Activated CD8-positive, alpha-beta memory T cell treated with anti-CD3 and anti-CD28 coated beads, Interleukin-2, amount 10 ng/mL, durations not matched to agents 7 days and 5 days (primary cell): Measurements from ENCODE around the gene SETX. TPM values are rescaled to one million over a fixed set of nuclear protein-coding genes. Genes with fewer than 3 reads are reported as not detected.
A peak's percentile ranks its signal among the peaks of the same experiment; 100 is the strongest.

Experiments used
- ATAC-seq: fragments of 150-1000 bp; cut with Tn5 transposase; one replicate; pipeline ENCODE4 v1.10.0; 2021; ENCODE audit warnings: moderate library complexity
- CTCF ChIA-PET: fragments of 350-600 bp; sonication (Branson Sonifier 250); formaldehyde crosslinking; loops from one replicate; lab custom pipeline; 2021; ENCODE audit warnings: antibody characterized with exemption; lab: Charles Lee
- DNase-seq: peaks from one replicate; pipeline ENCODE4 v3.0.0-alpha.2; 2020
- H3K27ac Mint-ChIP-seq: one replicate; pipeline ENCODE4 v1.8.0; 2021; ENCODE audit warnings: mild to moderate bottlenecking, mixed read lengths
- H3K27me3 Mint-ChIP-seq: one replicate; pipeline ENCODE4 v1.8.0; 2021; ENCODE audit warnings: mixed read lengths
- H3K36me3 Mint-ChIP-seq: one replicate; pipeline ENCODE4 v1.8.0; 2021; ENCODE audit warnings: mild to moderate bottlenecking, mixed read lengths
- H3K4me1 Mint-ChIP-seq: one replicate; pipeline ENCODE4 v1.8.0; 2021; ENCODE audit warnings: mixed read lengths
- H3K4me3 Mint-ChIP-seq: one replicate; pipeline ENCODE4 v1.8.0; 2021; ENCODE audit warnings: mild to moderate bottlenecking, moderate library complexity, mixed read lengths
- H3K9me3 Mint-ChIP-seq: one replicate; pipeline ENCODE4 v1.8.0; 2022; ENCODE audit warnings: low read depth, mixed read lengths
- total RNA-seq, 2 experiments: library from RNA; stranded (reverse); gene quantifications; one replicate each; pipeline ENCODE4 v1.2.3, GENCODE V29; 2021

The SETX gene
- total RNA-seq, 2 experiments from 2014 or later: 58.8 to 70.5 TPM

DNA sequence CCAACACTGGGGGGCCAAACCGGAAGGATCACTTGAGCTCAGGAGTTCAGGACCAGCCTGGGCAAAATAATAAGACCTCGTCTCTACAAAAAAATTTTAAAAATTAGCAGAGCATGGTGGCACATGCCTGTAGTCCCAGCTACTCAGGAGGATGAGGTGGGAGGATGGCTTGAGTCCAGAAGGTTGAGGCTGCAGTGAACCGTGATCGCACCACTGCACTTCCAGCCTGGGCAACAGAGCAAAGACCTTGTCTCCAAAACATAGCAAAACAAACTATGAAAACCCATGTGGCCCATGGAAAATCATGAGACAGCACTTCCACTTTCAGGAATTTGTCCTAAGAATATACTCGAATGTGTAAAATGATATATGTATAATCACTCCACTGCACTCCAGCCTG lies 6.1 kb downstream of the SETX start:
- Mint-ChIP-seq H3K27ac (peak overlapping the region; percentile 94), H3K27me3 (no peaks in the 10 kb centered on the region), H3K4me1 (peaks cover 46% of the 10 kb centered on the region), H3K4me3 (no peak overlapping the region), H3K9me3 (no peaks in the 10 kb centered on the region), H3K36me3 (peaks cover 67% of the 10 kb centered on the region)
- ATAC-seq (no peak), DNase-seq (no peak)
- CTCF ChIA-PET: interaction anchor here (1.9 kb wide), 1 partner anchor 90 kb away, joined by 4 read pairs; no protein-coding TSS in a partner anchor

DNA sequence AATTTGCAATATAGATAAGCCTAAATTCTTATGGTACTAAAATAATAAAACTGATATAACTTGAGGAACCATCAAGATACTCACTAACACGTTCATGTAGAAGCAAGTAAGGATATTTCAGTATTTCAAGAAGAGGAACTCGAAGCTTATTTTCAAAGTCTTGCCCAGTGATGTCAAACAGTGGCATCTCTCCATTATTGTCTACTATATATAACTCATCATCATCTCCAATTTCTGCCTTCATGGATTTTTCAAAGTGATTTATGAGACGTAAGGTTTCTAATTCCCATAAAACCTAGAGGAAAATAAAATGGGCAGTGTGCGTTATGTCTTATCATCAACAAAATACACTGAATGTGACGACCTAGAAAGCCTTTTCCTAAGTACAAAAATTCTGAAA lies 8.6 kb downstream of the SETX start:
- no peak overlapping the region for H3K4me3 Mint-ChIP-seq
- DNase-seq: no peak
- CTCF ChIA-PET: no interaction called here
- H3K27me3 Mint-ChIP-seq: no peaks in the 10 kb centered on the region
- no peak for ATAC-seq
- H3K27ac Mint-ChIP-seq: no peak overlapping the region
- H3K9me3 Mint-ChIP-seq: no peaks in the 10 kb centered on the region
- H3K4me1 Mint-ChIP-seq: peaks cover 24% of the 10 kb centered on the region
- peaks cover 64% of the 10 kb centered on the region for H3K36me3 Mint-ChIP-seq

DNA sequence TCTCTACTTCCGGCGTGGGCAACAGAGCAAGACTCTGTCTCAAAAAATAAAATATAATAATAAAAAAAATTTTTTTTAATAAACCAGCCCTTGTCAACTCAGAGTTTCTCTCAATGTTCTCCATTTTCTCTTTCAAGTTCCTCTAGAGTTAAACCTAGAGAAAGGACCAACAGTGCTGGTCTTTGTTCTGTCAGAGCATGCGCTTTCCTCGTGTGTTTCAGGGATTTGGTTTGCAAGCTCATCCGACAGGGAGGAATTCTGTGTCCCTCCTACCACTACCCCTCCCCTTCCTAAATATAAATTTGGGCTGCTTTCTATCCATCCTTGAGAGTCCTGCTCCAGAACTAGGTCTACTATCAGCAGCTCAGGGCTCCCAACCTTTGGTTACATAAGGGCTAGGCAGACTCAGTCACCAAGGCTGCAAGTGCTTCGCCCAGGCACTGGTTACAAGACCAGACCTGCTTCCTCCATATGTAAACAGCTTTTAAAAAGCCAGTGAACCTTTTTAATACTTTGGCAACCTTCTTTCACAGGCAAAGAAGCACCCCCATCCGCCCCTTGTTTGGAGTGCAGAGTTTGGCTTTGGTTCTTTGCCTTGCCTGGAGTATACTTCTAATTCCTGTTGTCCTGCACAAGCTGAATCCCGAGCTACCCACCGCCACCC lies 13.5 kb downstream of the SETX start:
- Mint-ChIP-seq H3K9me3 (no peaks in the 10 kb centered on the region), H3K27me3 (no peaks in the 10 kb centered on the region), H3K27ac (no peak overlapping the region), H3K4me1 (peaks cover 4% of the 10 kb centered on the region), H3K4me3 (no peak overlapping the region), H3K36me3 (peaks cover 72% of the 10 kb centered on the region)
- ATAC-seq: no peak
- CTCF ChIA-PET: no interaction called here
- DNase-seq: no peak

DNA sequence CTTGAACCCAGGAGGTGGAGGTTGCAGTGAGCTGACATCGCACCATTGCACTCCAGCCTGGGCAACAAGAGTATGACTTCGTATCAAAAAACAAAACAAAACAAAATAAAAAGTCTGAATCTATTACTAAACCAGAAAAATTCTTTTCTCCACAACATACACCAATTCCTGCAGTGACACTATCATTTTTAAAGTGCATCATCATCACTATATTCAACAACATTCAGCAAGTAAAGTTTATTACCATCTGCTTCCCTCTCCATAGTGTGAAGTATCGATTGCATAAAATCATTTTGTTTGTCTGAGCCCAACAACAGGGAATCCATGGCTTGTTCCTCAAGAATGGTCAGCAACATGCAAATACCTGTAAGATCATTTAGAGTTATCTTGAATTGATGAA lies 20.4 kb downstream of the SETX start:
- H3K9me3 Mint-ChIP-seq: no peaks in the 10 kb centered on the region
- peaks cover 80% of the 10 kb centered on the region for H3K36me3 Mint-ChIP-seq
- H3K4me3 Mint-ChIP-seq: no peak overlapping the region
- peaks cover 2% of the 10 kb centered on the region for H3K4me1 Mint-ChIP-seq
- no peak for DNase-seq
- no peaks in the 10 kb centered on the region for H3K27me3 Mint-ChIP-seq
- H3K27ac Mint-ChIP-seq: no peak overlapping the region
- CTCF ChIA-PET: no interaction called here
- ATAC-seq: no peak

GRCh38 chr9:132333556-132333955 lies 21.2 kb downstream of the SETX start:
- H3K4me1 Mint-ChIP-seq: peaks cover 4% of the 10 kb centered on the region
- DNase-seq (no peak), ATAC-seq (no peak)
- peaks cover 83% of the 10 kb centered on the region for H3K36me3 Mint-ChIP-seq
- no peaks in the 10 kb centered on the region for H3K27me3 Mint-ChIP-seq
- H3K9me3 Mint-ChIP-seq: no peaks in the 10 kb centered on the region
- H3K27ac Mint-ChIP-seq: no peak overlapping the region
- H3K4me3 Mint-ChIP-seq: no peak overlapping the region
- CTCF ChIA-PET: no interaction called here

DNA sequence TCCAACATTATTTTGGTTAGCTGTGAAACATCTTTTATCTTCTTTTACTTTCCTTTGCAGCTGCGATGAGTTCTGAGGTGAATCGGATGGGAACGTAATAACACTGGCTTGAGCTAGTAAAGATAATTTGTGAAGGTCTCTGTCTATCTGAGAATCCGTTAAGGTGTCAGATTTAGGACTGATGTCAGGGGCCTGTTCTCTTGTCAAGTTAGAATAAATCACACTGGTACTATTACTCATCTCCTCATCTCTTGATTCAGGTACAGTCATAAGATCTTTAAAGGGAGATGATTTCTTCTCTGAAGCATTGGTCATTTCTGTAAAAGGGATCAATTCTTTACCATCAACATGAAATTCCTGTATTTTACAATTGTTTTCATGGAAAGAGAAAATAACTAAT lies 26.2 kb downstream of the SETX start:
- DNase-seq (no peak), ATAC-seq (no peak)
- Mint-ChIP-seq H3K27ac (no peak overlapping the region), H3K36me3 (peaks cover 87% of the 10 kb centered on the region), H3K4me3 (no peak overlapping the region), H3K4me1 (peaks cover 14% of the 10 kb centered on the region), H3K27me3 (no peaks in the 10 kb centered on the region), H3K9me3 (no peaks in the 10 kb centered on the region)
- CTCF ChIA-PET: no interaction called here

DNA sequence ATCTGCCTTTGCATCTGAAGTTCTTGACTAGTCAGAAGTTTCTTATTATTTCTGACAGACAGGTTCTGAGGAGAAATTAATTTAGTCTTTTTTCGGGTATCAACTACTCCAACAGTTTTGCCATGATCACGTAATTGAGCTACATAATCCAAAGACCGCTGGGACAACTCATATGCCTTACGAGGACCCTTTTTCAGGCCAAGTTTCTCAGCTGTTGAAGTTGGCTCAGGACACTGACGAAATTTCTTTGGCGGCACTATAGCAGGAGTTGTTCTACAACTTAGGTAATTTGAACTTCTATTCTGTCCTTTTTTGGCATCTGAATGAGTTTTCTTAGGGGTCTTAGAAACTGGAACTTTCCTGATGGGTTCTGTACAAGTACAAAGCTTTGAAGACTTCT lies 27.2 kb downstream of the SETX start:
- Mint-ChIP-seq H3K4me1 (peaks cover 16% of the 10 kb centered on the region), H3K27ac (no peak overlapping the region), H3K36me3 (peaks cover 88% of the 10 kb centered on the region), H3K27me3 (no peaks in the 10 kb centered on the region), H3K4me3 (no peak overlapping the region), H3K9me3 (no peaks in the 10 kb centered on the region)
- DNase-seq (no peak), ATAC-seq (no peak)
- CTCF ChIA-PET: interaction anchor here (0.9 kb wide), 1 partner anchor 9 kb away, joined by 3 read pairs; no protein-coding TSS in a partner anchor

DNA sequence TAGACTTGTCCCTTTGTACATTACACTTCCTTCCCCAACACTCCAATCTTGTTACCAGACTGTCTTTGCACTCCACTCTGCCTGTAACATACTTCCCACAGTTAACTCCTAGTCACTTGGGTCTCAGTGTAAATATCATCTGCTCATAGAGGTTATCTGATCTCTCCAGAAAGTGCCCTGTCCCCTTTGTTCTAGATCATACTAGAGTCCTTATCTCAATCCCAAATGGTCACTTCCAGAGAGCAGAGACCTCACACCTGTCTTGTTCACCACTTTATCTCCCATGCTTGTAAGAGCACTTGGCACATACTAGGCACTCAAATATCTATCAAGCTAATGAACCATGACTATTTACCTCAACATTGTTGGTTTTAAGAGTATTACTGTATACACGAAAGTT lies 30.4 kb downstream of the SETX start:
- no peaks in the 10 kb centered on the region for H3K27me3 Mint-ChIP-seq
- CTCF ChIA-PET: interaction anchor here (0.7 to 1.4 kb wide), 2 partner anchors 9 to 33 kb away, joined by 3 read pairs; no protein-coding TSS in a partner anchor
- no peak overlapping the region for H3K4me3 Mint-ChIP-seq
- DNase-seq: no peak
- peaks cover 26% of the 10 kb centered on the region for H3K4me1 Mint-ChIP-seq
- peaks cover 73% of the 10 kb centered on the region for H3K36me3 Mint-ChIP-seq
- ATAC-seq: no peak
- no peaks in the 10 kb centered on the region for H3K9me3 Mint-ChIP-seq
- H3K27ac Mint-ChIP-seq: no peak overlapping the region

DNA sequence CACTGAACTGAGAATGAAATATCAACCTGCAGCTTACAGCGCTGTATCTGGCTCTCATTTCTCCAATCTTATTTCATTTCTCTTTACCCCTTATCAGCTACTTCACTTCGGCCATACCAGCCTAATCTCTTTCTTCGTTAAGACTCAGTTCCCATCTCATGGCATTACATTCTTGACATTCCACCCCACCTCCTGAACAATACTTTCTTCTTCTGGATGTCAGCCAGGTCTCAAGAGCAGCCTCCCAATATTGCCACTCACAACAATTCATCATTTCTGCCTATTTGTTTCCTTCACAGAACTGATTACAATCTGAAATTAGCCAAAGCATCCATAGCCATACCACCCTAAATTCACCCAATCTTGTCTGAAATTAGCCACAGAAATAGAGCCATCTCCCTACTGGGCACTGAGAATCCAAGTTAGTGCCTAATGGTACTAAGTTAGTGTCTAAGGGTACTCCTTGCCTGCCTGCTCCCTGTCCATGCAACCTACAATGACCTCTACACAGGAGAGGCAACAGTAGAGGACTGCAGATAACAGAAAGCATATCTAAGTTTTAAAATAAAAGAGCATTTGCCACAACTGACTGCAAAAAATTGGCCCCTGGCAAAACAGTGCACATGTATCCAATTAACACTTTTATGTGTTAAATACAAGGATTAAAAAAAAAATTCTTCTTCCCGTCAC lies 35.2 kb downstream of the SETX start:
- CTCF ChIA-PET: no interaction called here
- H3K27me3 Mint-ChIP-seq: no peaks in the 10 kb centered on the region
- no peak overlapping the region for H3K27ac Mint-ChIP-seq
- ATAC-seq (no peak), DNase-seq (no peak)
- no peak overlapping the region for H3K4me3 Mint-ChIP-seq
- H3K9me3 Mint-ChIP-seq: no peaks in the 10 kb centered on the region
- peaks cover 36% of the 10 kb centered on the region for H3K36me3 Mint-ChIP-seq
- peaks cover 16% of the 10 kb centered on the region for H3K4me1 Mint-ChIP-seq

- H3K4me3 Mint-ChIP-seq: no peak overlapping the region
- peaks cover 4% of the 10 kb centered on the region for H3K4me1 Mint-ChIP-seq
- ATAC-seq: no peak
- H3K27me3 Mint-ChIP-seq: no peaks in the 10 kb centered on the region
- no peak for DNase-seq
- CTCF ChIA-PET: interaction anchor here (1.5 kb wide), 1 partner anchor 15 kb away, joined by 3 read pairs; no protein-coding TSS in a partner anchor
- H3K36me3 Mint-ChIP-seq: peaks cover 50% of the 10 kb centered on the region
- H3K27ac Mint-ChIP-seq: peak overlapping the region; percentile 8
- H3K9me3 Mint-ChIP-seq: no peaks in the 10 kb centered on the region
These were observed 41.9 kb downstream of the SETX start for GRCh38 chr9:132312873-132313272.

DNA sequence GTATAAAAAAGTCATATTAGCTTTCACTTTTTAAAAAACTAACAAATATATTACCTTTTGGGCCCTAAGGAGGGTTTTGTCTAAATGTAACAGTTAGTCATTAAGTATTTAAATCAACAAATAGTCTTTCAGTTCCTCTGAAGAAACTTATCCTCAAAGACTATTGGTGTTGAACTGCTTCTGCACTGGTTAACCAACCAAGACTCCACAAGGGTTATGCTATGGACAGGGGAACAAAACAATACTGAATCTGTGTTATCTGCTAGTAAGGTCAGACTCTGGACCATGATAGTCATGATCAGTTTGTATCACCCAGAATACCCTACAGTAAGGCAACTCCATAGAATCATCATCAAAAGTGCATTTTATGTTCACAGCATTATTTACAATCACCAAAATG lies 42.4 kb downstream of the SETX start:
- H3K4me1 Mint-ChIP-seq: peaks cover 4% of the 10 kb centered on the region
- CTCF ChIA-PET: interaction anchor here (1.2 kb wide), 1 partner anchor 53 kb away, joined by 4 read pairs; no protein-coding TSS in a partner anchor
- DNase-seq (no peak), ATAC-seq (no peak)
- H3K36me3 Mint-ChIP-seq: peaks cover 52% of the 10 kb centered on the region
- no peaks in the 10 kb centered on the region for H3K27me3 Mint-ChIP-seq
- H3K9me3 Mint-ChIP-seq: no peaks in the 10 kb centered on the region
- peak overlapping the region; percentile 8 for H3K27ac Mint-ChIP-seq
- H3K4me3 Mint-ChIP-seq: no peak overlapping the region

DNA sequence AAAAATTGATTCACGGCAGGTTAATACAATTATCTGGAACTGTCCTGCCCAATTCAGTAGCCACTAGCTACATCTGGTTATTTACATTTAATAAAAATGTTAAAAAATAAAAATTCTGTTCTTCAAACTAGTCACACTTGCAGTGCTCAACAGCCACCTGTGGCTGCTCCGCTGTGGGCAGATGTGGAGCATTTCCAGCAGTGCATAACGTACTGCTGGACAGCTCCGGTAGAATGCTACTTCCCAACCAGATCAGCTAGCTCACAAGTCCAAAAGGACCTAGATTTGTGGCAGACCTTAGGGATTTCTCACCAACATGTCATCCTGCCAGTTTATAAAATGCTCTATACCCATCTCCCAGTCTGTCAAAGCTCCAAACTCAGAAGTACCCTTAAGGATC lies 42.8 kb downstream of the SETX start:
- Mint-ChIP-seq H3K4me1 (peaks cover 4% of the 10 kb centered on the region), H3K9me3 (no peaks in the 10 kb centered on the region), H3K27ac (no peak overlapping the region), H3K4me3 (no peak overlapping the region), H3K36me3 (peaks cover 54% of the 10 kb centered on the region), H3K27me3 (no peaks in the 10 kb centered on the region)
- DNase-seq (no peak), ATAC-seq (no peak)
- CTCF ChIA-PET: interaction anchor here (1.2 kb wide), 1 partner anchor 53 kb away, joined by 4 read pairs; no protein-coding TSS in a partner anchor

- no peak for DNase-seq
These were observed 45.7 kb downstream of the SETX start for GRCh38 chr9:132309056-132309455.

DNA sequence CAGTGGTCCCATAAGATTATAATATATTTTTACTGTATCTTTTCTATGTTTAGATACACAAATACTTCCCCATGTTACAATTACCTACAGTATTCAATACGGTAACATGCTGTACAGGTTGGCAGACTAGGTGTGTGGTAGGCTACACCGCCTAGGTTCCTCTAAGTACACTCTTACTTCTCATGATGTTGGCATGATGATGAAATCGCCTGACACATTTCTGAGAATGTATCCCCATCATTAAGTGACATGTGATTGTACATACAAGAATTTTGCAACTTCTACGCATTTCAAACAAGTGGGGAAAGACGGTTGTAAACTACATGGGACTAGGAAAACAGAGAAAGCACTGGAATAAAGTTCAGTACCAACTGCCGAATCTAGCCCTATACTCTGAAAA lies 53.3 kb downstream of the SETX start:
- H3K4me1 Mint-ChIP-seq: peaks cover 5% of the 10 kb centered on the region
- no peaks in the 10 kb centered on the region for H3K27me3 Mint-ChIP-seq
- peaks cover 56% of the 10 kb centered on the region for H3K36me3 Mint-ChIP-seq
- H3K27ac Mint-ChIP-seq: no peak overlapping the region
- H3K9me3 Mint-ChIP-seq: no peaks in the 10 kb centered on the region
- H3K4me3 Mint-ChIP-seq: no peak overlapping the region
- DNase-seq: no peak
- CTCF ChIA-PET: no interaction called here
- no peak for ATAC-seq

More at GRCh38 chr9:132309056-132309455, 45.7 kb downstream of the SETX start:
- Mint-ChIP-seq H3K27me3 (no peaks in the 10 kb centered on the region), H3K36me3 (peaks cover 63% of the 10 kb centered on the region), H3K9me3 (no peaks in the 10 kb centered on the region), H3K4me3 (no peak overlapping the region), H3K27ac (no peak overlapping the region), H3K4me1 (peaks cover 5% of the 10 kb centered on the region)
- ATAC-seq: no peak
- CTCF ChIA-PET: interaction anchor here (1.5 kb wide), 1 partner anchor 40 kb away, joined by 5 read pairs; no protein-coding TSS in a partner anchor
